DND-41 (cell line): ENCODE measurements around the gene ACSF3.
"Not testable (repeated sequence)": the region's sequence is repeated elsewhere in the genome, so short reads cannot be mapped to it uniquely, and the experiment has no call there.

ENCODE experiments used
- CTCF ChIP-seq: IDR thresholded peaks from 2 replicates; pipeline ENCODE4 v1.5.1; 2012; ENCODE audit warnings: borderline replicate concordance, low read length, moderate library complexity, mild to moderate bottlenecking; ENCODE audit not compliant: poor library complexity, severe bottlenecking; ENCODE audit errors: extremely low read depth
- EZH2 ChIP-seq: IDR thresholded peaks from 3 replicates; pipeline ENCODE4 v1.6.1; 2012; ENCODE audit warnings: borderline replicate concordance, low read depth, mild to moderate bottlenecking, moderate library complexity, low read length, inconsistent platforms; ENCODE audit not compliant: severe bottlenecking

DNA sequence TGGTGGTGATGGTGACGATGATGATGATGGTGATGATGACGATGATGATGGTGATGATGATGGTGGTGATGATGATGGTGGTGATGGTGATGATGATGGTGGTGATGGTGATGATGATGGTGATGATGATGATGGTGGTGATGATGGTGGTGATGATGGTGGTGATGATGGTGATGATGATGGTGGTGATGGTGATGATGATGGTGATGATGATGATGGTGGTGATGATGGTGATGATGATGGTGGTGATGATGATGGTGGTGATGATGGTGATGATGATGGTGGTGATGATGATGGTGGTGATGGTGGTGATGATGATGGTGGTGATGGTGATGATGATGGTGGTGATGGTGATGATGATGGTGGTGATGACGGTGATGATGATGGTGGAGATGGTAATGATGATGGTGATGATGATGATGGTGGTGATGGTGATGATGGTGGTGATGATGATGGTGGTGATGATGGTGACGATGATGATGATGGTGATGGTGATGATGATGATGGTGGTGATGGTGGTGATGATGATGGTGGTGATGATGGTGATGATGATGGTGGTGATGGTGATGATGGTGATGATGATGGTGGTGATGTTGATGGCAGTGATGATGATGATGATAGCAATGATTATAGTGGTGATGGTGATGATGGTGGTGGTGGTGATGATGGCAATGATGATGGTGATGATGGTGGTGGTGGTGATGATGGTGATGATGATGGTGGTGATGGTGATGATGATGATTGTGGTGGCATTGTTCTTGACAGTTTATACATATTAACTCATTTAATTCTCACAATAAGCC is 24.6 kb upstream of the ACSF3 start:
- not testable (repeated sequence) for TF ChIP-seq CTCF, EZH2
